ENCODE measurements around the gene KIF7. TPM values are rescaled to one million over a fixed set of nuclear protein-coding genes. Genes with fewer than 3 reads are reported as not detected.
A peak's percentile ranks its signal among the peaks of the same experiment; 100 is the strongest.

KIF7 gene
- total RNA-seq, 1 donor from 2014 or later = 13.9 TPM

GRCh38 chr15:89652131-89652530 is 3.1 kb downstream of the KIF7 start:
- H3K9me3 Mint-ChIP-seq (ENCODE audit: low read depth) = no peaks in the 10 kb centered on the region
- H3K27ac Mint-ChIP-seq (ENCODE audit: unreplicated experiment) = no peak overlapping the region
- TF ChIP-seq CTCF (IDR thresholded peaks at IDR 0.05) = no peak
- H3K4me1 Mint-ChIP-seq (ENCODE audit: low read depth) = peaks cover 20% of the 10 kb centered on the region
- peaks cover 10% of the 10 kb centered on the region for H3K36me3 Mint-ChIP-seq (ENCODE audit: low read depth)
- DNase-seq (ENCODE audit: low spot score) = no peak
- H3K4me3 Mint-ChIP-seq (ENCODE audit: unreplicated experiment) = no peak overlapping the region
- no peaks in the 10 kb centered on the region for H3K27me3 Mint-ChIP-seq (ENCODE audit: low read depth)

- Mint-ChIP-seq H3K27me3 (ENCODE audit: low read depth) (no peaks in the 10 kb centered on the region), H3K4me3 (ENCODE audit: unreplicated experiment) (no peak overlapping the region), H3K27ac (ENCODE audit: unreplicated experiment) (no peak overlapping the region), H3K9me3 (ENCODE audit: low read depth) (no peaks in the 10 kb centered on the region), H3K36me3 (ENCODE audit: low read depth) (peaks cover 18% of the 10 kb centered on the region), H3K4me1 (ENCODE audit: low read depth) (peaks cover 16% of the 10 kb centered on the region)
- no peak for TF ChIP-seq CTCF (IDR thresholded peaks at IDR 0.05)
- DNase-seq (ENCODE audit: low spot score) = peak; percentile 63
Observed at GRCh38 chr15:89649716-89650115, 5.6 kb downstream of the KIF7 start.

- Mint-ChIP-seq H3K9me3 (ENCODE audit: low read depth) (no peaks in the 10 kb centered on the region), H3K4me1 (ENCODE audit: low read depth) (peaks cover 10% of the 10 kb centered on the region), H3K36me3 (ENCODE audit: low read depth) (peaks cover 19% of the 10 kb centered on the region), H3K27me3 (ENCODE audit: low read depth) (no peaks in the 10 kb centered on the region), H3K4me3 (ENCODE audit: unreplicated experiment) (no peak overlapping the region), H3K27ac (ENCODE audit: unreplicated experiment) (no peak overlapping the region)
- DNase-seq (ENCODE audit: low spot score) = peak; percentile 92
- no peak for TF ChIP-seq CTCF (IDR thresholded peaks at IDR 0.05)
Observed at GRCh38 chr15:89649013-89649625, 6.1 kb downstream of the KIF7 start.

- H3K4me1 Mint-ChIP-seq (ENCODE audit: low read depth) = peaks cover 9% of the 10 kb centered on the region
- no peak overlapping the region for H3K27ac Mint-ChIP-seq (ENCODE audit: unreplicated experiment)
- H3K36me3 Mint-ChIP-seq (ENCODE audit: low read depth) = peaks cover 19% of the 10 kb centered on the region
- H3K9me3 Mint-ChIP-seq (ENCODE audit: low read depth) = no peaks in the 10 kb centered on the region
- H3K27me3 Mint-ChIP-seq (ENCODE audit: low read depth) = no peaks in the 10 kb centered on the region
- TF ChIP-seq CTCF (IDR thresholded peaks at IDR 0.05) = no peak
- DNase-seq (ENCODE audit: low spot score) = peak; percentile 90
- no peak overlapping the region for H3K4me3 Mint-ChIP-seq (ENCODE audit: unreplicated experiment)
Observed at GRCh38 chr15:89648106-89649012, 6.9 kb downstream of the KIF7 start.

- Mint-ChIP-seq H3K36me3 (ENCODE audit: low read depth) (peaks cover 22% of the 10 kb centered on the region), H3K9me3 (ENCODE audit: low read depth) (no peaks in the 10 kb centered on the region), H3K4me1 (ENCODE audit: low read depth) (peaks cover 5% of the 10 kb centered on the region), H3K27me3 (ENCODE audit: low read depth) (no peaks in the 10 kb centered on the region), H3K4me3 (ENCODE audit: unreplicated experiment) (no peak overlapping the region), H3K27ac (ENCODE audit: unreplicated experiment) (no peak overlapping the region)
- DNase-seq (ENCODE audit: low spot score) = peak; percentile 89
- TF ChIP-seq CTCF (IDR thresholded peaks at IDR 0.05) = peak; percentile 89
Observed at GRCh38 chr15:89647191-89647851, 7.9 kb downstream of the KIF7 start.
